Renal pelvis (tissue), 4 donors: ENCODE results near the gene TMCO4. TPM values are rescaled to one million over a fixed set of nuclear protein-coding genes. Genes with fewer than 3 reads are reported as not detected.
"Not testable (repeated sequence)": the region's sequence is repeated elsewhere in the genome, so short reads cannot be mapped to it uniquely, and the experiment has no call there.

Experiments used
- DNase-seq: peaks from one replicate; pipeline ENCODE4 v3.0.0-alpha.2; 2013
- polyA plus RNA-seq, 3 donors: library from polyadenylated mRNA; unstranded; fragments of 120-200 nt; gene quantifications; one replicate each; pipeline ENCODE4 v1.2.1, GENCODE V29; 2013; ENCODE audit not compliant: insufficient read length in 3 of 3

The TMCO4 gene
- polyA plus RNA-seq, 3 donors = 19.0 to 21.5 (median 21.3) TPM

DNA sequence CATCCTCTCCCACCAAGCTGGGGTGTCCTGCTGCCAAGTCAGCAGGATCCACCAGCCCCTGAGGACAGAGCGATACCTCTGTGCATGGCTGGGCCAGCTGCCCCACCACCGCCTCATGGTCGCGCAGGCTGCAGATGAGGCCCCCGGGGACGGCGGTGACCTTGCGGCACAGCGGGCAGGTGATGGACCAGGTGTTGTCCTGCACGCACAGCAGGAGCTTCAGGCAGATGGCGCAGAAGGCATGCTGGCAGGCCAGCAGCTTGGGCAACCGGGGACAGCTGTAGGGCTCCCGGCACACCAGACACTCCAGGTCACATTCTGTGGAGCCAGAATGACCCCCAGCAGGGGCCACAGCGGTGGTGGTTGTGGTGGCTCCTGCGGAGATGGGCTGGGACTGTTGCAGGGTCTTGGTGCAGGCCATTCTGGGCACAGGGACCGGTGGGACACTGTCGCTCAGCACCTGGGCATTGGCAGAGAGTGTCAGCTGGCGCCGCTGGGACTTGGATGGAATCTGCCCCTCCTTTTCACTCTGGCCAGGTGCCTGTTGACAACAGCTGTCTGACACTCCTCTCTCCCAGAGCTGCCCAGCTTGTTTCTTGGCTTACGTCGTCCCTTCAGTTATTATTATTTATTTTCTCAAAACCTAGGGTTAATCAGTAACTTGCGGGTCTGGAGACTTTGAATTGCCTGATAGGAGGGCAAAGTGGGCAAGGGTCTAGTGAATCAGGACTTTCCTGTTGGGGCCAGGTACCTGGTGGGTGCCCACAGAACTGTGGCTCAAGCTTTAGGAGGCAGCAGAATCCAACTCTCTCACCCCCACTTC, 15.2 kb upstream of the TMCO4 start, which contains the start of gene RNF186:
Gene RNF186, minus strand, starts transcription at position 603 of the 823 bp plus-strand sequence. Its CDS starts 182 bp downstream, at position 421.
- peak; percentile 75 for DNase-seq

- DNase-seq = no peak
Observed at GRCh38 chr1:19814244-19814661, 14.5 kb upstream of the TMCO4 start.

- no peak for DNase-seq
Observed at GRCh38 chr1:19813643-19813960, 13.9 kb upstream of the TMCO4 start.

DNA sequence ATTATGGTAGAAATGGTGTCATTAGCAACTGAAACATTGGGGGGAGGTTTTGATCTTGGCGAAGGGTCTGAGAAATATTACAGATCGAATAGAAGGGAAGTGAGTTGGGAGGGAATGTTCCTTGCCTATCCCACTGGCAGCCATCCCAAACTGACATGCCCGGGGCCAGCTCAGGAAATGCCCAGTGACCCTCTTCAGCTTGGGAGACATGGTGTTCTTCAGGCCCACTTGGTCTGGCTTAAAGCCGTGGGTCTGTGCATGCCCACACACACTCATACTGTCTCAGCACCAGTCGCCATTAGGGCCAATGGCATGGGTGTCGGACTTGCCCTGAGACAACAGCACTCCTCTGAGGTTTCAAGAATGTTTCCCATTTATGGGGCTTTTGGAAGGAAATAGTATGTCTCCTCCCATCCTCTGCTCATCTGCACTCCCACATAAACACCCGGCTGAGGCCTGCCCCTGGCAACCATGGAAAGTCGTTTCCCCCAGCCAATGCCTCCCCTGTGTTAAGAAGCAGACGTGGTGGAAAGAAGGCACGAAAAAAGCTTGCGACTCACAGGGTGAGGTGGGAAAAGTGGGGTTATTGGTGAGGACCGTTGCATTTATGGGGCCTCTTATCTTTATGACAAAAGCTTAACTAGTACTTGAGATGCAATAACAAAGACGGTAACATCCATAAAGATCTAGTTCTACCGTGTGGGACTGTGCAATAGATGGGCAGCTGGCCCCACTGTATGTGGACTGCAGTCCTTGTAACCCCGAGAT, 13.3 kb upstream of the TMCO4 start:
- DNase-seq = no peak

- DNase-seq = no peak
Observed at GRCh38 chr1:19811206-19811851, 11.6 kb upstream of the TMCO4 start.

DNA sequence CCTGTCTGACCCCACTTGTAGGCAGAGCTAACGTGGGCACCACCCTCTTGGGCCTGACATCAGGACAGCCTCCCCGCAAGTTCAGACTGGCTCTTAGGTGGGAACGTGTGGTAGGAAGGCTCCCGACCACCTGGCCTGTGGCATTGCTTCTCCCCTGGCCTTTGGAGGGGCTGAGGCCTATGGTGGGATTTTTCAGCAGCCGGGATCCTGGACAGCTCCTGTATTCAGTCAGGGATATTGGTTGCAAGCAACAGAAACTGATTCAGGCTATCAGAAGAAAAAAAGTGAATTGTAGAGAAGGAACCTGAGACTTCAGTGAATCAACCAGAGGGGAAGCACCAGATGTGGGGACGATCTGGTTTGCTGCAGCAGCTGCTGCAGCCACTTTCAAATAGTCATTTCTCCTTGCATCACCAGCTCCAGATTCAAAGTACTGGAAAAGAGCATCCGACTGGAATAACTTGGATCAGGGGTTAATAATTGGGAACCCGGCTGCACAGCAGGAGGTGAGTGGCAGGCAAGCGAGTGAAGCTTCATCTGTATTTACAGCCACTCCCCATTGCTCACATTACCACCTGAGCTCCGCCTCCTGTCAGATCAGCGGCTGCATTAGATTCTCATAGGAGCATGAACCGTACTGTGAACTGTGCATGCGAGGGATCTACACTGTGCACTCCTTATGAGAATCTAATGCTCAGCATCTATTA, 9.5 kb upstream of the TMCO4 start:
- no peak for DNase-seq

GRCh38 chr1:19808351-19808750, 8.6 kb upstream of the TMCO4 start:
- DNase-seq = no peak

GRCh38 chr1:19804831-19805251, 5.1 kb upstream of the TMCO4 start:
- DNase-seq = no peak

GRCh38 chr1:19802269-19802668, 2.6 kb upstream of the TMCO4 start:
- no peak for DNase-seq

- no peak for DNase-seq
Observed at GRCh38 chr1:19800076-19800804, 524 bp upstream of the TMCO4 start.

GRCh38 chr1:19798486-19799229, 1.1 kb downstream of the TMCO4 start:
- no peak for DNase-seq

DNA sequence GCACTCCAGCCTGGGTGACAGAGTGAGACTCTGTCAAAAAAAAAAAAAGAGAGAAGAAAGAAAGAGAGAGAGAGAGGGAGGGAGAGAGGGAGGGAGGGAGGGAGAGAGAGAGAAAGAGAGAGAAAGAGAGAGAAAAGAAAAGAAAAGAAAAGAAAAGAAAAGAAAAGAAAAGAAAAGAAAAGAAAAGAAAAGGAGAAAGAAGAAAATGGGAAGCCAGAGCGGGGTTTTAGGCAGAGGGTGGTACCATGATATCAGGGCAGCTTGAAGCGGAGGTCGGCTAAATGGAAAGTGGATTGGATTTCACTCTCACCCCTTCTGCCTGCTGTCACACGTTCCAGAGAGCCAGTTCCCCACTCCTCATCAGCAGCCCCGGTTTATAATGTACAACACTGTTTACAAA, 1.9 kb downstream of the TMCO4 start:
- DNase-seq = no peak

- no peak for DNase-seq
Observed at GRCh38 chr1:19794583-19794982, 5.1 kb downstream of the TMCO4 start.

DNA sequence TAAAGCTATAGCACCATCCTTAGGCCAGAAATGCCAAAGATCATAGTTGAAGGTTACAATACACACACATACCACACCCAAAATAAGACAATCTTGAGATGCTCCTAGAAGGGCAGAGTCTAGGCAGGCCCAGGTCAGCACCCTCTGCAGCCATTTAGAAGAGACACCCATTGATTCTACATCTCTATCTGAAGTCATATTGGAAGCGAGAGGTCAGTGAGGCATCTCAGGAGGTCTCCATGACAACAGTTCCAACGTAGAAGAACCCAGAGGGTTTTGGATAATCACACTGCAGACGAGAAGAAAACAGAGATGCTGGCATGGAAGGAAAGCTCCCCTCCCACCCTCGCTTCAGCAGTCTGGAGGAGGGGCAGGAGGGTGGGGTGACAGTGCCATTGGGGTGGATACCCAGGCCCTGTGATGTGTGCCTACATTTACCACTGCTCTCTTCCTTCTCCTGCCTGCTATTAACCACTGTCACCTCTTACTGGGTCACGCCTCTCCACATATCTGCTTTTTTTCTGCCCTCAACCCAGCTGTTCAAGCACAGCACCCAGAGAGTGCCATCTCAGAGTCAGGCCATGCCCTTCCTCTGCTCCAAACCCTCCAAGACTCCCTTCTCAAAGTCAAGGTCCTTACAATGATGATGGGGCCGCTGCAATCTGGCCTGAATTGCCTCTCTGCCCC, 6.2 kb downstream of the TMCO4 start:
- DNase-seq = no peak

DNA sequence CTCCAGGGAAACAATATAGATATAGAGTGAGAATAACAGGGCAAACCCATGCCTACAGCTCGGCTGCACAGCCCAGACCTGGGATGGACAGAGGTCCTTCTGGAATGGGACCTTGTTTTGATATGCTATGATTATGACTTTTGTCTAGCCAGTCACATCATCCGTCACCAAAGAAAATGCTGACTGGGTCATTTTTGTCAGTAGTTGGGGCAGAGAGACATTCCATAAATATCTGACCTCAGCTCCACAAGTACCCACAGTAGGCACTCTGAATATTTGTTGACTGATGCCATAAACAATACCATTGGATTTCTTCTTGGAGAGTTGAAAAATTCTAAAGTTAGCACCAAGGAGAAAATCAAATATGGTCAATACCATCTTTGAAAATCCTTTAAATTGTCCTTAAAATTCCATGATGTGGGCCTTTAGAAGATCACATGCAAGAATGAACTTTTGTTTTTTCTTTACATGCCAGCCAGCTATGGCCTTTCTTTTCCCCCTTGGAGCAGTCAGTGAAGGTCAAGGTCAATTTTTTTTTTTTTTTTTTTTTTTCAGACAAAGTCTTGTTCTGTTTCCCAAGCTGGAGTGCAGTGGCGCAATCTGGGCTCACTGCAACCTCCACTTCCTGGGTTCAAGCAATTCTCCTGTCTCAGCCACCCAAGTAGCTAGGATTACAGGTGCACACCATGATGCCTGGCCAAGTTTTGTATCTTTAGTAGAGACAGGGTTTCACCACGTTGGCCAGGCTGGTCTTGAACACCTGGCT, 7.3 kb downstream of the TMCO4 start:
- no peak for DNase-seq

DNA sequence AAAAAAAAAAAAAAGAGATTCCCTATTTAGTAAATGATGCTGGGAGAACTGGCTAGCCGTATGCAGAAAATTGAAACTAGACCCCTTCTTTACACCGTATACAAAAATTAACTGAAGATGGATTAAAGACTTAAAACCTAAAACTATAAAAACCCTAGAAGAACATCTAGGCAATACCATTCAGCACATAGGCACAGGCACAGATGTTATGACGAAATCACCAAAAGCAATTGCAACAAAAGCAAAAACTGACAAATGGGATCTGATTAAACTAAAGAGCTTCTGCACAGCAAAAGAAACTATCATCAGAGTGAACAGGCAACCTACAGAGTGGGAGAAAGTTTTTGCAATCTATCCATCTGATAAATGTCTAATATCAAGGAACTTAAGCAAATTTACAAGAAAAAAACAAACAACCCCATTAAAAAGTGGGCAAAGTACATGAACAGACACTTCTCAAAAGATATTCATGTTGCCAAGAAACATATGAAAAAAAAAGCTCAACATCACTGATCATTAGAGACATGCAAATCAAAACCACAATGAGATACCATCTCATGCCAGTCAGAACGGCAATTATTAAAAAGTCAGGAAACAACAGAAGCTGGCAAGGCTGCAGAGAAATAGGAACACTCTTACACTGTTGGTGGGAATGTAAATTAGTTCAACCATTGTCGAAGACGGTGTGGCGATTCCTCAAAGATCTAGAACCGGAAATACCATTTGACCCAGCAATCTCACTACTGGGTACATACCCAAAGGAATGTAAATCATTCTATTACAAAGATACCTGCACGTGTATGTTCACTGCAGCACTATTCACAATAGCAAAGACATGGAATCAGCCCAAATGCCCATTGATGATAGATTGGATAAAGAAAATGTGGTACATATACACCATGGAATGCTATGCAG, 9.4 kb downstream of the TMCO4 start:
- not testable (repeated sequence) for DNase-seq

- DNase-seq = peak; percentile 68
Observed at GRCh38 chr1:19786988-19787423, 12.7 kb downstream of the TMCO4 start.

GRCh38 chr1:19785660-19786059, 14.1 kb downstream of the TMCO4 start:
- no peak for DNase-seq
